ENCODE data around the gene SGSM1.
"Not testable (repeated sequence)": the region's sequence is repeated elsewhere in the genome, so short reads cannot be mapped to it uniquely, and the experiment has no call there.

Gene SGSM1

DNA sequence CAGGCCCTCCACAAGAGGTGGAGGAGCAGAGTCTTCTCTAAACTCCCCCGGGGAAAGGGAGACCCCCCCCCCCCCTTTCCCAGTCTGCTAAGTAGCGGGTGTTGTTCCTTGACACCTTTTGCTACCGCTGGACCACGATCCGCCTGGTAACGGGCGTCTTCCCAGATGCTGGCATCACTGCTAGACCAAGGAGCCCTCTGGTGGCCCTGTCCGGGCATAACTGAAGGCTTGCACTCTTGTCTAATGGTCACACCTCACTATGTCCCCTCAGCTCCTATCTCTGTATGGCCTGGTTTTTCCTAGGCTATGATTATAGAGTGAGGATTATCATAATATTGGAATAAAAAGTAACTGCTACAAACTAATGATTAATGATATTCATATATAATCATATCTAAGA, 31.5 kb downstream of the SGSM1 start:
- DNase-seq (ENCODE audit: low read depth, low spot score): not testable (repeated sequence)

DNA sequence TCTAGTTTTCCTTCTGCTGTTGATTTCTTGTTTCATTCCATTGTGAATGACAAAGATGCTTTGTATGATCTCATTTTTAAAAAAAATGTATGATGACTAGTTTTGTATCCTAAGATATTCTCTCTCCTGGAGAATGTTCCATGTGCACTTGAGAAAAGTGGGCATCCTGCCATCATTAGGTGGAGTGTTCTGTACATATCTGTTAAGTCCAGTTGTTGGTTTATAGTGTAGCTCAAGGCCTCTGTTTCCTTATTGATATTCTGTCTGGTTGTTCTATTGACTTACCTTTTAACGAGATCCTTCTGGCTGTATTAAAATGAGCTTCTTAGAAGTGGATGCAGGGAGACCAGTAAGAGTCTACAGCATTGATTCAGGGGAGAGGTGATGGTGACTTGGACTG, 35.2 kb downstream of the SGSM1 start:
- DNase-seq (ENCODE audit: low read depth, low spot score): no peak

DNA sequence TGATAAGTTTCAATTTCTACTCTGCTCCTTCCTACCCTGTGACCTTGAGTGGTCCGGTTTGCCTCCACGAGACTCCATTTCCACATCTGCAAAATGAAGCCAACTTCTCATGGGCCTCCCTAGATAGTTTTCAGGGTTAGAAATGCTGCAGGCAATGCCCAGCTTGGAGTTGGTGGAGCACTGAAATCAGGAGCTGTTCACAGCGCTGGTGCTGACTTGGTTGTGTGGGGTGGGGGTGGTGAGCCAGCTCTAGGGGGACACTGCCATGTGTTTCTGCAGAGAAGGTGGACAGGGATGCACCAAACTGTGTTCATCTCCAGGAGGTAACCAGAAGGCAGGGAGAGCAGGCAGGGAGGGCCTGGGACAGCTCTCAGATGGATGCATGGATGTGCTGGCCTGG, 37.0 kb downstream of the SGSM1 start:
- no peak for DNase-seq (ENCODE audit: low read depth, low spot score)

DNA sequence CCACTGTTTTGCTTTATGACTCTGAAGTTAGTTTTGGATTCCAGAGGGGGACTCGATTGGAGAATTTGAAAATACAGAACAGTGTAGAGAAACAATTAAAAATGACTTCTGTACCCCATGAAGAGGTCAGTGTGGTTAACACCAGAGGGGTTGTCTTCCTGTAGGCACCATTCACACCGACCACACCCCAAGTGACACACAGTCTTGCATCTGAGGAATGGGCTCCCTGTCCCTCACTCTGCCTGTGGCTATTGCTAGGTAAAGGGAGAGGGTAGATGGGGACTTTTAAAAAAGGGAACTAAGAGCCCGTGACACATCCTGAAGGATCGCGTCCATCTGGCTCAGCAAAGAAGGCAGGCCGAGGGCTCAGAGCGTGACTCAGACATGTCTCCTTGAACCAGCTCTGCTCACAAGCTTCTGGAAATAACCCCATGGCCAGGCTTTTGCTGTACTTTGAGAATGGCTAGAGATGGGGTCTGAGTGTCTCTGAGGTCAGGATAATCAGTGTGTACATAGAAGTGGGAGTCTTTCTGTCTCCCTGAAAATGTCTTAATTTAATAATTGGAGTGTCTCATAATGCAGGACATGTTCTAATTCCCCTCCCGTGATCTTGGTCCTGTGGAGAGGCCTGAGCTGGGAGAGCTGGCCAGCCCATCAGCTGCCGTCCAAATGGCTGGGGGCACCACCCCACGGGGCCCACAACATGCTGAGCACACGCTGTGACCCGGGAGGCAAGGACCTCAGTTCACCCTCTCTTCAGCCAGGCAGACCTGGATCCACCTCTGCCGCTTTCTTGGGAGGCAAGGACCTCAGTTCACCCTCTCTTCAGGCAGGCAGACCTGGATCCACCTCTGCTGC, 39.3 kb downstream of the SGSM1 start:
- no peak for DNase-seq (ENCODE audit: low read depth, low spot score)

DNA sequence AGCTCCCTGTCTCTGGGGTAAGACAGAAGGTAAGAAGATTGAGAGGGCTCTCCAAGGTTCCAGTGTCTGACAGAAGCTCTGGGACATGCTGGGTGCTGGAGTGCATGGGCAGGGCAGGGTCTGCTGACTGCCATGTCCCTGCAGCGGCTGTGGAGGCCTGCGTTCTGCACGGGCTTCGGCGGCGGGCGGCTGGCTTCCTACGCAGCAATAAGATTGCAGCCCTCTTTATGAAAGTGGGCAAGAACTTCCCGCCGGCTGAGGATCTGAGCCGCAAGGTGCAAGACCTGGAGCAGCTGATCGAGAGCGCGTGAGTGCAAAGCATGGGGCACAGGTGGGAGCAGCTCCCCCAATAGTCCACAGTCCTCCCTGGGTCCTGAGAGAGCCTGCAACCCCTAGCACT, 41.5 kb downstream of the SGSM1 start:
- no peak for DNase-seq (ENCODE audit: low read depth, low spot score)

DNA sequence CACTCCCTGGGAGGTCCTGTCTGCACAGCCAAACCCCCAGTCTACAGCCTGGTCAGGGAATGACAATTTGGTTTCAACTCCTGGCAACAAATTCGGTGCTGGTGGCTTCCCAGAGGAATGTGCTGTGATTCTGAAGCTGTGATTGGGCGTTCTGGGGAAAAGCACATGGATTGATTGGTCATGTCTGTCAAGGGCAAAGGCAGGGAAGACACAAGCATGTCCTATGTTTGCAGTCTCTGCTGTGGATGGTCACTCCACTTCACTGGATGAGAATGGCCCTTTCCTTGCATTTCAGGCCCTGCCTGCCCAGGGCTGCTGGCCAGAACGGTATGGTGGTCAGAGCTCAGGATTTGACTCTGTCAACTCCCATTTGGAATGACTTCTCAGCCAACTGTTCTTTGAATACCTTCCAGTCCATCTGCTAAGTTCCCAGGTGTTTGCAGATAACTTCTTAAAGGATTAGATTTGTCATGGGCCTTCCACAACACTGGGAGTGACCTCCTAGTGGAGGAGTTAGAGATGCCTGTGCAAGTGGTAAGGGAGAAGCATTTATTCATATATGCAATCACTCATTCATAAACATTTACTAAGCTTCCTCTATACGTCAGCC, 42.7 kb downstream of the SGSM1 start:
- no peak for DNase-seq (ENCODE audit: low read depth, low spot score)

DNA sequence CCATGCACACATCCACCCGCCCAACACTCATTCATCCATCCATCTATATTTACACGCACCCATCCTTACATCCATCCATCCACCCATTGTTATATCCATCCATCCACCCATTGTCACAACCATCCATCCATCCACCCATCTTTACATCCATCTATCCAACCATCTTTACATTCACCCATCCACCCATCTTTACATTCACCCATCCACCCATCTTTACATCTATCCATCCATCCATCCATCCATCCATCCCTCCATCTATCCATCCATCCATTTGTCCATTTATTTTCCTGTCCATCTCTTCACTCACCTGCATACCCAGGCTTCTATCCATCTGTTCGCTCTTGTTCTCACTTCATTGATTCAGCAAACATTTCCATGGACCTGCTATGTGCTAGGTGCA, 49.8 kb downstream of the SGSM1 start:
- no peak for DNase-seq (ENCODE audit: low read depth, low spot score)

DNA sequence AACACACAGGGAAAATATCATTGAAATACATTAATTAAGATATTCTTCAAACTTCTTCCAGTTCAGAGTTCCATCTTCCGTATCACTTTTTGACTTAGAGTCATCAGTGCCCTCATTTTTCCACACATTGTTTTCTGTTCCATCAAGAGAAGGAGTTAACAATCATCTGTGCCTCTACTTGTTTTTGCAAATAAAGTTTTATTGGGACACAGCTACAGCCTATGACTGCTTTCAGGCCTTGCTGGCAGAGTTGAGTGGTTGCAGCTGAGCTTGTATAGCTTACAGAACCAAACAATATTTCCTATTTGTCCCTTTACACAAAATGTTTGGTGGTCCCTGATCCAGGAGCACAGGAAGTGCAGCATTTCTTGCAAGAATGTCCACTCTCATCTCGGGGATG, 51.6 kb downstream of the SGSM1 start:
- DNase-seq (ENCODE audit: low read depth, low spot score): no peak

DNA sequence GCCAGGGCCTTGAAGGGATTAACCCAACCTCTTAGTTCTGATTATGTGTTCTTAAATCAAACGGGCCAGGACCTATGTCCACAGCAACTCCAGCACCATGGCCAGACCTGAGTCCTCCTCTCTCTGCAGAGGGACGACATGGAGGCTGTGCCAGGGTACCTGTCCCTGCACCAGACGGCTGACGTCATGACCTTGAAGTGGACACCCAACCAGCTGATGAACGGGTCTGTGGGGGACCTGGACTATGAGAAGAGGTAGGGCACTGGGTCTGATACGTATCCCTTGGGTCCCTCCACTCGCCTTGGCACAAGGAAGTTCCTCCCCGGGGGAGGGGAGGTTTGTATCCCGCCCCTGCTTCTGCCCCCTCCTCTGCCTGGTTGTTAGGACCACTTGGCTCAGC, 53.6 kb downstream of the SGSM1 start:
- no peak for DNase-seq (ENCODE audit: low read depth, low spot score)

DNA sequence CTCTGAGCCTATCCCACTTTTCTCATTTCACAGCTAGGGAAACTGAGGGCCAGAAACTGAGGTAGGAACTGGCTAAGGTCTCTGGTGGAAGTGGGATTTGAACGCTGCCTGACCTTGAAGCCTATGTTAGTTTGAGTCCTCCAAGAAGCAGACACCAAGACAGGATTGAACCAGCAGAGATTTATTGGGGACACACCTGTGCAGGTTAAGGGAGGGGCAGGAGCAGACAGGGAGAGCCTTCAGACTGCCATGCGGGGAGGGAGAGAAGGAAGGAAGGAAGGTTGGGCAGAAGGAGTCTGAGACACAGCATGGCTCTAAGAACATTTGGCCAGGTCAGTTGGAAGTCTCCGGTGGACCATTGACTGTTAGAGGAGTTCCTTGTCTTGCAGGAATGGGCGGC, 59.5 kb downstream of the SGSM1 start:
- DNase-seq (ENCODE audit: low read depth, low spot score): no peak

DNA sequence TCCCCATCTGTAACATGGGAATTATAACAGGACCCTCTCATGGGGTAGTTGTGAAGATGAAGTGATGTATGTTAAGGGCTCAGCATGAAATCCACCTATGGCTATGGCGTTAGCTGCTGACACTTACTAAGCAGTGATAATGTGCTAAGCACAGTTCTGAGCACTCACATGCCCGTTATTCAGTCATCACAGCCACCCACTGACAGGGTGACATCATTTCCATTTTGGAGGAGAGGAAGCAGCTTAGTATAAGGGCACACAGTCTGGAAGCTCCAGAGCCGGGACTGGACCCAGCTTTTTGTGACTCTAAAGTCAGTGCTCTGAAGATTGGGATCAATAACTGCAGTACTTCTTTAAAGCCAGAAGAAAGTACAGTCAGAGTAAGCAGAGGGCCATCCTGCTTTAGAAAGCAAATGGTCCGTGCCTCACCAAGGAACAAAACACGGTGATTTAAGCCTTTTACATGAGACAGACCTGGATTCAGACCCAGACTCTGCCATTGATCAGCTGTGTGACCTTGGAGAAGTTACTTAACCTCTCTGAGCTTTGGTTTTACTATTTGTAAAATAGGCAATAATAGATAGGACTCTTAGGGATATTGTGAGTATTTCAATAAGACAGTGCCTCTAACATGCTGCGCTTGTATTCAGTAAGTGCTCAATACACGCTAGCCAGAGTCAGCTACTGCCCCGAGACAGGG, 61.5 kb downstream of the SGSM1 start:
- DNase-seq (ENCODE audit: low read depth, low spot score): no peak

DNA sequence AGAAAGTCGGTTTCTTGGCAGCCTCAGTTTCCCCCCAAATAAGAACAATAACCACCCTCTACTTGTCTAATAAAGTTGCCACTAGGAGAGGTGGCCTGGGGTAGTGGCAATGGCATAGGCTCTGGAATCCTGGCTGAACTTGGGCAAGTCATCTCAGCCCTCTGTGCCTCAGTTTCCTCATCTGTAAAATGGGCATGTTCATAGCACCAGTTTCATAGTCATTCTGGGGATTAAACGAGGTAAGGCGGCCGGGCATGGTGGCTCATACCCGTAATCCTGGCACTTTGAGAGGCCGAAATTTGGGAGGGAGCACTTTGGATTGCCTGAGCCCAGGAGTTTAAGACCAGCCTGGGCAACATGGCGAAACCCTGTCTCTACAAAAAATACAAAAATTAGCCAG, 63.0 kb downstream of the SGSM1 start:
- DNase-seq (ENCODE audit: low read depth, low spot score): no peak

DNA sequence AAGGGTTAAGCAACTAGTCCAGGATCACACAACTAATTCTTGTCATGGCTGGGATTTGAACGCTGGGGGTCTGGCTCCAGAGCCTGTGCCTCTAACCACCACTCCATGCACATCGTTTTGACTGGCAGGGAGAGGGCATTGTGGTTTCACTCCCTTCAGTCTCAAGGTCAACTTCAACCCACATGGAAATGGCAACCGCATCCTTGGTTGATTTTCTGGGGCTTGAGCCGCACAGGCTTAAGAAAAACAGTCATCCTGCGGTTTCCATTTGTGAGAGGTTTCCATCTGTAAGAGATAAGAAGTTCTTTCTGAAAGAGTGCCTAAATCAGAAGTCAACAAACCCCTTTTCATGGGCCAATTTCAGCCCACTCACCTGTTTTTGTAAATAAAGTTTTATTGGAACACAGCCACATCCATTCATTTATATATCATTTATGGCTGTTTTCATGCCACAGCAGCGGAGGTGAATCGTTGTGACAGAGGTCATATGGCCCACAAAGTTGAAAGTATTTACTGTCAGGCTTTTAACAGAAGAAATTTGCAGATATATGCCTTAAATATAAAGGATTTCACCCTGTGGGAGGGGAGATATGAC, 65.7 kb downstream of the SGSM1 start:
- DNase-seq (ENCODE audit: low read depth, low spot score): no peak

DNA sequence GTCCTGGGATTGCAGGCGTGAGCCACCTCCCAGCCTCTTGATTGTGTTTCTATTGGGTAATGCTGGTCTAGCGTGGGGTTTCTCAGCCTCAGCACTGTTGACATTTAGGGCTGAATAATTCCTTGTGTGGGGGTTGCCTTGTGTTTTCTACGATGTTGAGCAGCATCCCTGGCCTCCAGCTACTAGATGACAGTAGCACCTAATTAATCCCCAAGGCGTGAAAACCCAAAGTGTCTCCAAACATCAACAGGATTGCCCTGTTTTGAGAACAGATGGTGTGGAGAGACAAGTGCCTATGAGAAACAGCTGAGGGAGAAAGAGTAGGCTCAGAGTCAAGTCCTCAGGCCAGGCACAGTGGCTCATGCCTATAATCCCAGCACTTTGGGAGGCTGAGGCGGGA, 67.2 kb downstream of the SGSM1 start:
- DNase-seq (ENCODE audit: low read depth, low spot score): no peak

DNA sequence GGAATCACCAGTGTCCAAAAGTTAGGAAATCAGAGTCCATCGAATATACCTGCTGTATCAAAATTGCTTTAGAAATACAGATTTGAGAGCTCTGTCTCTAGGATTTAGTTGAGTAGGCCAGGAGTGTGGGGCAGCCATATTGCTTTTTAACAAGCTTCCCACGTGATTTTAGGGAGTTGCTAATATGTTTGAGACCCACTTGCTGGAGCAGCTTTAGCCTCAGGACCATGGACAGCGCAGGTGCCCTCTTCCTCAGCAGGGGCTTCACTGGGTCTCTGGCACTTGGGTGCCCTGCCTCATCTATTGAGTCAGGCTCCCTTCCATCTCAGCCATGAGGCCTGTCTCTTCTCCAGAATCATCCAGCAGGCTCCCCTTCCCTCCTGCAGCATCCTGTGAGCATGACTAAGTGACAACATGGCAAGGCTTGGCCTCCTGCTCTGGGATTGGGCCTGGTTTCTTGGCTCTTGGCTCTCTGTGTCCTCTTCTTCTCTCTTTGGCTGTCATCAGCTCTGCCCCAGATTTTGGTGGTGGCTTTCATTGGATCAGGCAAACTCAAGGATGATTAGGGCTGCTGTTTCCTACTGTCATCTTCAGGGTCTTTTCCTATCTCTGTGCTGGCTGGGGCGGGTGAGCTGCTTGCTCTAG, 70.0 kb downstream of the SGSM1 start:
- no peak for DNase-seq (ENCODE audit: low read depth, low spot score)

DNA sequence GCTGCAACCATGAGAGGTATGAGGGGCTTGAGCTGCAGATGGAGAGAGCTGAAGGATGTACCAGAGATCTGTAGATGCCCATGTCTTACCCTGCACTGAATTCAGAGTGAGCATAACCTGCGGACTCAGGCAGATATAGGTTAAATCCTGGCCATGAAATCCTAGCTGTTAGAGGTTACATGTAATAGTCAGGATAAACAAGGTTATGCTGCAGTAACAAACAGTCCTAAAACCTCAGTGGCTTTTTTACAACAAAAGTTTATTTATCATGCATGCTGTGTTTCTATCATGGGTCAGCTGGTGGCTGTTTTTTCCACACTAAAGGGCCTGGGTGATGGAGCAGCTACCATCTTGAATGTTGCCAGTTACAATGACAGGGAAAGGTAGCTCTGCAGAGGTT, 70.7 kb downstream of the SGSM1 start:
- no peak for DNase-seq (ENCODE audit: low read depth, low spot score)

DNA sequence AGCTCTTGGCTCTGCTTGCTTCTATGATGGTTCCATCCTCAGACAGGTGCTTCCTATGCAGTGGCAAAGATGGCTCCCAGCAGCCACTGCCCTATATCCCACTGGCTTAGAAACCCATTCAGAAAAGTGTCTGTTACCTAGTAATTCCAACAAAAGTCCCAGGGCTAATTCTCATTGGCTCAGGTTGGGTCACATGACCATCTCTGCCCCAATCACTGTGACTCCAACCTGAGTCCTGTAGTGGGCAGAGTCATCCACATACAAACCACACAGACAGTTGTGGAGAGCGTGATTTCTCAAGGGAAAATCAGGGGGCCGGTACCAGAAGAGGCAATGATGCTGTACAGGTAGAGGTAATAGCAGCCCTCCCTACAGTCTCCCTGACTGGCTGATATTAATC, 73.0 kb downstream of the SGSM1 start:
- DNase-seq (ENCODE audit: low read depth, low spot score): no peak

DNA sequence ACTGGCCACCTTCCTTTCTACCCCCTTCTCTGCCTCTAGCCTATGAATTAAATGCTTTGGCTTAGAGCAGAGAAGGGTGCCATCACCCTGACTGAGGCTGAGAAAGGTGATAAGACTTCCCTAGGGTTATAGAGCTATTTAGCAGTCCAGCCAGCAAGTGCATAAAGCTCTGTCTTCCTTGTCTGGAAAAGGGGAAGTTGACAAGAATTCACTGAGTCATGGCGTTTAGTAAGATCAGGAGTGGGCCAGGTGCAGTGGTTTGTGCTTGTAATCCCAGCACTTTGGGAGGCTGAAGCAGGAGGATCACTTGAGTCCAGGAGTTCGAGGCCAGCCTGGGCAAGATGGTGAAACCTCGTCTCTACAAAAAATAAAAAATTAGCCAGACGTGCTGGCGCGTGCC, 77.4 kb downstream of the SGSM1 start:
- DNase-seq (ENCODE audit: low read depth, low spot score): no peak

DNA sequence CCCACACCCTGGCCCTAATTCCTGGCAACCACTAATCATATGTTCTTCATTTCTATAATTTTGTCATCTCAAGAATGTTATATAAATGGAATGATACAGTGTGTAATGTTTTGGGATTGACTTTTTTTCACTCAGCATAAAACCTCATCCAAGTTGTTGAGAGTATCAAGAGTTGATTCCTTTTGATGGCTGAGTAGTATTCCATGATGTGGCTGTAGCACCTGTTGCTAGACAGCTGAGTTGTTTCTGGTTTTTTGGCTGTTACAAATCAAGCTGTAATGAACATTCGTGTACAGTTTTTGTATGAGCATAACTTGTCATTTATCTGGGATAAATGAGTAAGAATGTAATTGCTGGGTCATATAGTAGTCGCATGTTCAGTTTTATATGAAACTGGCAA, 81.2 kb downstream of the SGSM1 start:
- DNase-seq (ENCODE audit: low read depth, low spot score): no peak

DNA sequence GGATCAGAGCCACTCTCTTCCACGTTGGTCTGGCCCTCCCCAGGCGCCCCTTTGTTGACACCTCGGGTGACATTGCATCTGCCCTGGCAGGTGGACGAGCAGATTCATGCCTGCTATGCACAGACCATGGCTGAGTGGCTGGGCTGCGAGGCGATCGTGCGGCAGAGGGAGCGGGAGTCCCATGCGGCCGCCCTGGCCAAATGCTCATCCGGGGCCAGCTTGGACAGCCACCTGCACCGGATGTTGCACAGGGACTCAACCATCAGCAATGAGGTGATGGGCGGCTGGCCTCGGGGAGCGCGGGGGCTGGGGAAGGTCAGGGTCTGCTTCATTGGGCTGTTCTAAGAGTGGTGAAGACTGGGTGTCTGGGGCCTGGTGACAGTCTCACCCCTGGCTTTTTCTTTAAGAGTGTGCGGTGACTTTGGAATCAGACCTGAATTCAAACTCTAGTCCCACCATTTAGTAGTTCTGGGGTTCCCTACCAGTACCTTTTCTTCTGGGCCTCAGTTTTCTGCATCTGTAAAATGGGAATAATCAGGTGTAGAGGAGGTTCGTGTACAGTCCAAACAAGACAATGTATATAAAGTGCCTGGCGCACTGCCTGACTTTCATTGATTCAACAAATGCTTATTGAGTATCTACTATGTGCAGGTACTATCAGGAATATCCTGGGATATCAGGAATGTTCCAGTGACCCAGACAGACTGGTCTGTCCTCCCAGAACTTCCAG, 87.5 kb downstream of the SGSM1 start:
- no peak for DNase-seq (ENCODE audit: low read depth, low spot score)

DNA sequence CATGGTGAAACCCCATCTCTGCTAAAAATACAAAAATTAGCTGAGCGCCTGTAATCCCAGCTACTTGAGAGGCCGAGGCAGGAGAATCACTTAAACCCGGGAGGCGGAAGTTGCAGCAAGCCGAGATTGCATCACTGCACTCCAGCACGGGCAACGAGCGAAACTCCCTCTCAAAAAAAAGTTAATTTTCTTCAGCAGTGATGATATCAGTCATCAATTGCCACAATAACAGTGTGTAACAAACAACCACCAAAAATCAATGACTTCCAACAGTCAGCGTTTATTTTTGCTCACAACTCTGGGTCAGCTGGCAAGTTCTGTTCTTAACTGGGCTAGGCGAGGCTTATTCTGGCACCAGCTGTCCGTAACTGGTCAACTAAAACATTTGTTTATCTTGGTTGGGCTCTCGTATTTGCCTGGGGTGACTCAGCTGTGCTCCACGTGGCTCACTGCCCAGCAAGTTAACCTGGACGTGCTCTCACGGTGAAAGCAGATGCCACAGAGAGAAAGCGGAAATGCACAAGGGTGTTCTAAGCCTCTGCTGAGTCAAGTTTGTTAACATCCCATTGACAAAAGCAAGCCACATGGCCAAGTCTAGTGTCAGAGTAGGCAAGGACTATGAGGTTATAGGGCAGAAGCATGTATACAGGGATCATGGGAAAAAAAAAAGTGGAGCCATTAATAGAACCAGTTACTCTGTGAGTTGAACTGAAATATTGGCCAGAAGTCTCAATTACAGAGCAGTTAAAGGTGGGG, 88.4 kb downstream of the SGSM1 start:
- no peak for DNase-seq (ENCODE audit: low read depth, low spot score)
